Right kidney (tissue), 1 donor: Measurements from ENCODE around the gene APOO.
"Not testable (repeated sequence)": the region's sequence is repeated elsewhere in the genome, so short reads cannot be mapped to it uniquely, and the experiment has no call there.

ENCODE experiments used
- DNase-seq: peaks from one replicate; pipeline ENCODE4 v3.0.0-alpha.2; 2016

APOO gene

GRCh38 chrX:23907111-23907497 lies 634 bp downstream of the APOO start:
- no peak for DNase-seq

DNA sequence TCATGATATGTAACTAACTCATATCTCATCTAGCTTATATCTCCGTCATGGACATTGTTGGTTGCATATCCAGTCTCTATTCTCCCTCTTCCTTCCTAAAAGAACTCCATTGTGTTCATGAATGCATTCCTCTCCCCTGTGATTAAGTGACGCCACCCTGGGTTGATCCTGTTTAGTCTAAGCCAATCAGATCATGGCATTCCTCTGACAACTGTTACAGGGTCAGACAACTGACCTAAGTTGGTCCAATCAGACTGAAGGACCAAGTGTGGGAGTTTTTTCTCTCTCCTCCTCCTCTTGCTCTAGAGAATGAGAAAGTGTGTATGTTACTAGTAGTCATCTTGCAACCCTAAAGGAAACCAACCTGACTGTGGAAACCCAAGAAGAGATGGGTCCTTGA lies 3.6 kb downstream of the APOO start:
- DNase-seq = no peak

GRCh38 chrX:23902419-23902818 lies 5.3 kb downstream of the APOO start:
- DNase-seq = peak; percentile 23

- peak; percentile 23 for DNase-seq
These were observed 5.9 kb downstream of the APOO start for GRCh38 chrX:23901805-23902204.

- no peak for DNase-seq
These were observed 6.7 kb downstream of the APOO start for GRCh38 chrX:23901060-23901459.

GRCh38 chrX:23900220-23900797 lies 7.4 kb downstream of the APOO start:
- no peak for DNase-seq

DNA sequence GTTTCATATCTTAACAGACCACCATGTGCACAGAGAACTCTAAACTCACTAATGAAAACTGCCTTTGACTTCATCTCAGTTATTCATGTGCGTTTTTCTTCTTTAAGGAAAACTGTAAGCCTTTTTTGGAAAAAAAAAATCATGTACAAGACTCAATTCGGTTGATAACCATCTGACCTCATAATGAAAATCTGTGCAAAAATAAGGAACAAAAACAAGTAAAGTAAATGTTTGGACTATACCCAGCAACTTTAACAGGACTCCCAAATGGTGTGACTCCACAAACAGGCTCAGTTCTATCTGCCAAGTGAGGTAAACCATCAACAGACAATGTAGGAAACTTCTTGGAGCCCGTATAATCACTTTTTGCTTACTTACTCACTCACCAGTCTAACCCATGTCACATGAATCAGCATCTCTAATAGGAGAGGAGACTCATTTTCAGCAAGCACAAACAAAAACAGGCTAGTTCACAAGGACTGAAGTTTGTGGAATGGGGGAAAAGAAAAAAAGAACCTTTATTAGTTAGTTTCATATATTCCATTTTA lies 9.3 kb downstream of the APOO start:
- DNase-seq = no peak

DNA sequence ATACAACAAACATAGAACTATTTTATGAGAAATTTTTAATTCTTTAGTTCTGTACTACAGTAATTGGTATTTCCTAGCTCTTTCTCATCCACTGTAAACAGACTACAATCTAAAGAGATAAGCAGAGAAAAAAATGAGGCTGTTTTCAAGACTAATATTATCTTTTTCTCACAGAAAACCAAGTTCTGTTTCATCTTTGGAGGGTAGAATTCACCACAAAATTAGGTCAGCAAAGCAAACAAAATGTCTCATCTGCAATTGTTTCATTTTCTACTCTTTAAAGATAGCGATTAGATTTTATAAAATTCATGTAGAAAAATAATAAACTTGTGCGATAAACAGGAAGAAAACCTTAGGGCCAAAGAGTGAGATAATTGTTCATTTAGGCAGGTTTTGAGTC lies 10.8 kb downstream of the APOO start:
- DNase-seq = no peak

DNA sequence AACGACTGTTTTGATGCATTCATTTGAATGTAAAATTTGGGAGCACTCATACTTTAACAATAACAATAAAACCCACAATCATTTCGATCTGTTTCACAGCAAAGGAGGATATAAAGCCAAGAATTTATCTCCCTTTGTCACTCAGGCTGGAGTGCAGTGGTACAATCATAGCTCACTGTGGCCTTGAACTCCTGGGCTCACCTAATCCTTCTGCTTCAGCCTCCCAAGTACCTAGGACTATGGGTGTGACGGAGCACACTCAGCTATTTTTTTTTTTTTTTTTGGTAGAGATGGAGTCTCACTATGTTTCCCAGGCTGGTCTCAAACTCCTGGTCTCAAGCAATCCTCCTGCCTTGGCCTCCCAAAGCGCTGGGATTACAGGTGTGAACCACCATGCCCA lies 11.2 kb downstream of the APOO start:
- DNase-seq = not testable (repeated sequence)

GRCh38 chrX:23894993-23895392 lies 12.7 kb downstream of the APOO start:
- DNase-seq = not testable (repeated sequence)

DNA sequence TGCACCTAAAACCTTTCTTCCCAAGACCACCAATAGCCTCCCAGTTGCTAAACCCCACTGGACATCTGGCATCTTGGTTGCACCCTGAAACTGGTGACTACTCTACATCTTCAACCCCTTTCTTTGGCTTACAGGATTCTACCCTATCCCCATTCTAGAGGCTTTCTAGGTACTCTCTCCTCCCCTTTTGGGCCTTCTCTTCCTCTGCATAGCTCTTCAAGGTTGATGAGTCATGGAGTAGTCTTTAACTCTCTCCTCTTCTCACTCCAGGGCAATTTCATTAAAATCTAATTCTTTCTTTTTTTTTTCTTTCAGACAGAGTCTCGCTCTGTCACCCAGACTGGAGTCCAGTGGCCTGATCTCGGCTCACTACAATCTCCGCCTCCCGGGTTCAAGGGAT lies 16.8 kb downstream of the APOO start:
- DNase-seq = no peak

DNA sequence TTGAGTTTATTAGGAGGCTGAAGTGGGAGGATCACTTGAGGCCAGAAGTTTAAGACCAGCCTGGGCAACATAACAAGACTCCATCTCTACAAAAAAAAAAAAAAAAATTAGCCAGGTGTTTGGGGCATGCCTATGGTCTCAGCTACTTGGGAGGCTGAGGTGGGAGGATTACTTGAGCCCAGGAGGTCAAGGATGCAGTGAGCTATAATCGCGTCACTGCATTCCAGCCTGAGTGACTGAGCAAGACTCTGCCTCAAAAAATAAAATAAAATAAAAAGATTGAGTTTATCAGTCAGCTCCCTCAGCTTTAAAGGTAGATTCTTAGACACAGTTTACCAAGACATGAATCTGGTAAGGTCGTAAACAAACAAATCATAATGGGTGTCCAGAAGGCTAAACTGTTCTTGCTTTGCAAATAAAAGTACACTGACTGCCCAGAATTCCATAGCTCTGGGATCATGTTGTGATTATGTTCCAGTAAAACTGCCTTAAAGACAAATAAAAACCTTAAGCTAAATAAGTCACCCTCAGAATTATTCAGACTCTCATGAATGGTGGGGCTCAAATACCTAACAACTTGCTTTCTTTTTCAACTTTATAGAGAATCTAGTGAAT lies 18.7 kb downstream of the APOO start:
- no peak for DNase-seq

- DNase-seq = no peak
These were observed 19.8 kb downstream of the APOO start for GRCh38 chrX:23887918-23888317.

DNA sequence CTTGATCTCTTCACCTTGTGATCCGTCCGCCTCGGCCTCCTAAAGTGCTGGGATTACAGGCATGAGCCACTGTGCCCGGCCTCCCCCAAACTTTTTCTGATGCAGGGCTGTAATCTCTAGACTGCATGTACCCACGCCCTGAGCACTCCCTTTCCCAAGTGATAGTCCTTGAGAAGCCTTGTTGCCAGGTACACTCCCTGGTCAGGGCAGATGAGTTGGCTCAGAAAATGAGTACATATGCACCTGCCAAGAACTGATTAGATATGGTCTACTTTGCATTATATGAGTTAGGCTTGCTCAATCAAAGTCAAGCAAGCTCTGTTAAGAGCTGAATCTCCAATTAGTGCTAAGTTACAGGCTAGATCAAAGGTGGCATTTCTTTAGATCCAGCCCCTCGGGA lies 20.3 kb downstream of the APOO start:
- no peak for DNase-seq

DNA sequence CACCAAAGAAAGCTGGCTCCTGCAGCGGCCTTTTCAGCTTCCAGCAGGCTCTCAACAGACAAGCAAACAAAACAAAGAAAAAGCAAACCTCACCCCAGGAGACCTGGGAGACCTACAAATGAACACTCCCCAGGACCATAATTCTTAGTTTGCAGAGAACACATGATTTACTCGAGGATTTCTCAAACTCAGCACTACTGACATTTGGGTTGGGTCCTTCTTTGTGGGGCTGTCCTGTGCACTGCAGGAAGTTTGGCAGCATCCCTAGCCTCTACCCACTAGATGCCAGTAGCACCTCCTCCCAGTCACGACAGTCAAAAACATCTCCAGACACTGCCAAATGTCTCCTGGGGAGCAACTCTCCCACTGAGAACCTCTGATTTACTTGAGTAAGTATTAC lies 21.9 kb downstream of the APOO start:
- DNase-seq = no peak

DNA sequence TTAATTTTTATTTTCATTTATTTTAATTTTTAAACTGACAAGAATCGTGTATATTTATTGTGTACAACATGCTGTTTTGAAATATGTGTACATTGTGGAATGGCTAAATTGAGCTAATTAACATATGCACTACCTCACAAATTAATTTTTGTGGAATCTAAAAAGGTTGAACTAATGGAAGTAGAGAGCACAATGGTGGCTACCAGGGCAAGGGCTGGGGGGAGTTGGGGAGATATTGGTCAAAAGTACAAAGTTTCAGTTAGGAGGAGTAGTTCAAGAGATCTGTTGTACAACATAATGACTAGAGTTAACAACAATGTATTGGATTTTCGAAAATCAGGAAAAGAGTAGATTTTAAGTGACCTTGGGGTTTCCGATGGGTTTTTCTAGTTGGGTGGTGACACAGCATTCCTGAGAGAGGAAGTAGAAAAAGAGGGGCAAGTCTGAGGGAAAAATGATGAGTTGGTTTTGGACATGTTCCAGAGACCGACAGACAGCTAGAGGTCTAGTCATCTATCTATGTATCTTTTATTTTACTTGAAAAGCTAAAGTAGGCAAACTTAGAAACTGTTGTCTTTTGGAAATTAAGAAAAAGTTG lies 23.2 kb downstream of the APOO start:
- DNase-seq = no peak

- no peak for DNase-seq
These were observed 23.9 kb downstream of the APOO start for GRCh38 chrX:23883737-23884354.

GRCh38 chrX:23879380-23880090 lies 28.2 kb downstream of the APOO start:
- DNase-seq = no peak

DNA sequence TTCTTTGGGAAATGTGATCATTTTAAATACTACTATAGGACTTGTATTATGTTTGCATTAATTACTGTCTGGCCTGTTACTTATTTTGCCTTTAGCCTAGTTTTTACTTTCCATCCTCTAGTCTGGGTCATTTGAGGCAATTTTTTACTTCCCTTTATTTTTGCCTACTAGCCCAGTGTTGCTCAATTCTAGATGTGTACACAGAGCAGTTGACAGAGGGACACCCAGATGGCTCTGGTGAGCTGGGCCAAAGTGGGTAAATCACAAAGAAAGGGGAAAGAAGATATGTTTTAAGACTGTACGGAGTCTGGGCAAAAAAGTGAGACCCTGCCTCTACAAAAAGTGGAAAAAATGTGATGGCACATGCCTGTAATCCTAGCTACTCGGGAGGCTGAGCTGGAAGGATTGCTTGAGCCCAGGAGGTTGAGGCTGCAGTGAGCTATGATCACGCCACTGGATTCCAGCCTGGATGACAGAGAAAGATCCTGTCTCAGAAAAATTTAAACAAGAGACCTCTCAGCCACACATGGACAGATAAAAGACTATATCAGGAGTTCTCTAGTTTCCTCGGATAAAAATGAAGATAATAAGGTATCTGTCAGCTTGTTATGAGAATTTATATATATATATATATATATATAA lies 35.7 kb downstream of the APOO start:
- no peak for DNase-seq

DNA sequence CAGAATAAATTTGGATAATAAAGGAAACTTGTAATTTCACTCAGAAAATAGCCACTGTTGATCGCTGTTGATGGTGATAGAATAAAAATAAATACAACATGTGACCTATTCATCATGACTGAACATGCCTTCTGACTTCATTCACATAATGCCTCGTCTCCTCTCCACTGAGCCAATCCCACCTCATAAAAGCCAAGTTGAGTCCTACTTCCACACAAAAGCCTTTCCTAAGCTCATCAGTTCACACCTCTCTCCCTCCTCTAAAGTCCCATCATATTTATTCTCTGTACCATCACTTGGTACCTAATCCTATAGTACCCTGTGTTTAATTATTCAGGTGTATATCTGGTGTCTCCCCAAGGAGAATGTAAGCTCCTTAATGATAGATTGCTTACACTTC lies 37.7 kb downstream of the APOO start:
- no peak for DNase-seq

DNA sequence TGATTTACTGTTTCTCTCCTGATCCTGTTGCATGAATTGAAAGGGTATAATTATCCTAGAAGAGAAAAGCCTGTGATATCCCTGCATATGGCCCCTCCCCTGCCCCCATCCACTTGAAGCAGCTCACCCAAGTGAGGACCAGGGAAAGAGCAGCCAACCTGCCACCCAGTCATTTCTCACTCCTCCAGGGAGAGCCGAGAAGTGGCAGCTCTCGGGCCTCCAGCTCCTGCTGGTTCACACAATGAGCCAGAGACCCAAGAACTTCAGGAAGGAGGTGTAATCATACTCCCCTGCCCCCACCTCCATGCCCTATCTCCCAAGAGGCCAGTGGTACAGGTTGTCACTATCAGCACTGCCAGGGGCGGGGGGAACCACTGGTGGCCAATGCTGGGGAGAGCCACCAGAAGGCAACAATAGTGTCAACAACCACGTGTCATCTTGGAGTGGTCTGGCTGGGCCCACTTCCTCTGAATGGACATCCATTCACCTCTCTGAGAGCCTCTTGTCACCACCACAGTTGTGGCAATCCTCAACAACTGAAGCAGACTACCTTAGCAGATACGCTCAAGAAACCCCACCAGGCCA lies 42.9 kb downstream of the APOO start:
- DNase-seq = no peak

DNA sequence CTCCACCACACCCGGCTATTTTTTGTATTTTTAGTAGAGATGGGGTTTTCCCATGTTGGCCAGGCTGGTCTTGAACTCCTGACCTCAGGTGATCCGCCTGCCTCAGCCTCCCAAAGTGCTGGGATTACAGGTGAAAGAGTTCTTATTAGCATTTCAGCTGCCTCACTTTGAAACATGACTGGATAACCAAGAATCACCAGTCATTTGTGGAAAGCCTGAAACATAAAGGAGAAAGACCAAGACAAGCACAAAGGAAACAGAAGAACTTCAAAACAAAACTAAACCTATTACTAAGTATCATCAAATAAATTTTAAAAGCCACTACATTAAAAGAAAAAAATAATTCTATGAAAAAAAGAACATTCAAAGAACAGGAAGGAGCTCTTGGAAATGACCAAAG lies 45.8 kb downstream of the APOO start:
- DNase-seq = not testable (repeated sequence)
